NCI-H526 treated with DMSO at 0.1 percent for 48 hours (cell line): ENCODE measurements around the gene MGME1.
"Not testable (repeated sequence)": the region's sequence is repeated elsewhere in the genome, so short reads cannot be mapped to it uniquely, and the experiment has no call there.

Source experiments
- DNase-seq: peaks from one replicate; lab custom pipeline; 2025; lab: John Stamatoyannopoulos, UW

Gene MGME1

GRCh38 chr20:17960400-17960885 is 8.4 kb upstream of the MGME1 start:
- DNase-seq: not testable (repeated sequence)

GRCh38 chr20:17960927-17961586 is 7.8 kb upstream of the MGME1 start:
- no peak for DNase-seq

GRCh38 chr20:17961587-17961940 is 7.3 kb upstream of the MGME1 start:
- no peak for DNase-seq

- DNase-seq: no peak
Measured at GRCh38 chr20:17963114-17963897, 5.5 kb upstream of the MGME1 start.

- no peak for DNase-seq
Measured at GRCh38 chr20:17964073-17964472, 4.7 kb upstream of the MGME1 start.

- DNase-seq: no peak
Measured at GRCh38 chr20:17964632-17965031, 4.2 kb upstream of the MGME1 start.

- DNase-seq: no peak
Measured at GRCh38 chr20:17965042-17965697, 3.6 kb upstream of the MGME1 start.

GRCh38 chr20:17966432-17967310 is 2.1 kb upstream of the MGME1 start:
- DNase-seq: peak; percentile 18

GRCh38 chr20:17967521-17968365 is 1.1 kb upstream of the MGME1 start:
- DNase-seq: peak; percentile 13

GRCh38 chr20:17969278-17969883 is 563 bp downstream of the MGME1 start:
- DNase-seq: peak; percentile 69

- peak; percentile 56 for DNase-seq
Measured at GRCh38 chr20:17969884-17970409, 1.1 kb downstream of the MGME1 start.

GRCh38 chr20:17971300-17972013 is 2.6 kb downstream of the MGME1 start:
- DNase-seq: peak; percentile 18

- no peak for DNase-seq
Measured at GRCh38 chr20:17972121-17972520, 3.3 kb downstream of the MGME1 start.

- no peak for DNase-seq
Measured at GRCh38 chr20:17976305-17976704, 7.5 kb downstream of the MGME1 start.

- DNase-seq: no peak
Measured at GRCh38 chr20:17985388-17986018, 16.7 kb downstream of the MGME1 start.

- DNase-seq: no peak
Measured at GRCh38 chr20:17987988-17988387, 19.2 kb downstream of the MGME1 start.

- no peak for DNase-seq
Measured at GRCh38 chr20:17990278-17990972, 21.6 kb downstream of the MGME1 start.

- DNase-seq: no peak
Measured at GRCh38 chr20:17992224-17992637, 23.4 kb downstream of the MGME1 start.
